HG03439 (cell line): ENCODE results near the gene COMT.

Experiments
- ATAC-seq: cut with Tn5 transposase; IDR thresholded peaks from one replicate; pipeline ENCODE4 v1.9.1; 2021; ENCODE audit warnings: mild to moderate bottlenecking, moderate library complexity; ENCODE audit not compliant: unreplicated experiment

The COMT gene

GRCh38 chr22:19992481-19992911 lies 50.9 kb downstream of the COMT start:
- no peak for ATAC-seq

DNA sequence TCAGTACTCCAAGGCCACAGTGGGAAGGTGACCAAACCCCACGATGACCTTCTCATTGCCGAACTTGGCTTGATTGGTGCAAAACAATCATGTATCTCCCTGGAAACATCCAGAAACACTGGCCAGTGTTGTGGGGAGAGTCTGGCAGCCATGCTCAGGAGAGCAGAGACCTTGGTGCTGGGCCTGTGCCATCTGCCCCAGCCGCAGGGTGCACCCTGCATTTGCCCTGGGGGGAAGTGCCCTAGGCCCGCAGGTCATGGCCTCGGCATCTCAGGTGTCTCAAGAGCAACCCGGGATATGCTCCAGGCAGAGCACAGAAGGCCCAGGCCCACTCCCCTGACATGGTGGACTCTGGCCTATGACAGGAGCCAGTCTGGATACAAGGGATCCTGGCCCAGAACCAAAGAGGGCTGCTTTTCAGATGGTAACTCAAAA lies 51.4 kb downstream of the COMT start:
- ATAC-seq: no peak

DNA sequence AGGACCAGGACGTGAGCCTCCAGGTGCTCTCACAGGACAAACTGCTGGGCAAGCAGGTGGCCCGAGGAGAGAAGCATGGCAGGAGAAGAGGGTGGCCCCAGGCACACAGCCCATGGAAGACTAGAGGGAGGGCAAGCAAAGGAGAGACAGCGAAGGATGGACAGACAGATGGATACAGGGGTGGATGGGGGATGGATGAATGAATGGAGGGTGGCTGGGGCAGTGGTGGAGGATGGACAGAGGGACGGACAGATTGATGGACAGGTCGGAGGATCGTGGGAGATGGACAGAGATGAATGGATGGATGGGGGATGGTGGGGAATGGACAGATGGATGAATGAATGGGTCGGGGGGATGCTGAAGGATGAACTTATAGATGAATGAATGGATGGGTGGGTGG lies 52.4 kb downstream of the COMT start:
- ATAC-seq: no peak

GRCh38 chr22:19994851-19995610 lies 53.5 kb downstream of the COMT start:
- ATAC-seq: no peak

DNA sequence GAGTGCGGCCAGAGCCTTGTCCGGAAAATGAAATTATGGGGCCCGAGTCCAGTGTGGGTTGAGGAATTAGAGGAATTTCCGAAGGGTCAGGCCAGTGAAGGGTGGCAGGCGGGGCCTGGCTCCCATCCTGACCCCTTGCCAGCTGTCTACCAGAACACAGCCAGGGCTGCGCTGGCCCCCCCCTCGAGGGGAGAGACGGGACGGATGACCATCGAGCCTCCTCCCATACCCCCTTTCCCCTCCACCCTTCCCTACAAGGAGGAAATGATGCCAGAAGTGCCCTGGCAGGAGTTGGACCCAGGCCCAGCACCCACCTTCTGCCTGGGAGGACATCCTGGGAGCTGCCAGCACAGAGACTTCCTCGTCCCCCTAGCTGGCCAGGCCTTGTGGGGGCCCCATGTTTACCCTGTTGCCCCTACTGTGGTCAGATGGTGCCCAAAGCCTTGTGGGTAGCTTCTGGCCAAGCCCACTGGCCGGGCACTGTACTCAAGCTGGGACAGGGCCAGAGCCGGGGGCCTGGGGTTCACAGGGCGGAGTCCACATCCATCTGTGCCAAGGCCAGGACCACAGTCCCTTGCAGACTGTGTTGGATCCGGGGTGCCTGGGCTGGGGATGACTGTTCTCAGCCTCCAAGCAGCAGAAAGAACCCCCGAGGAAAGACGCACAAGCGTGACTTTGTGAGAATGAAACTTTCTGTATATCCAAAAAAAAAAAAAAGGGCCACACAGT lies 54.2 kb downstream of the COMT start:
- ATAC-seq: no peak

- no peak for ATAC-seq
These were observed 55.3 kb downstream of the COMT start for GRCh38 chr22:19996694-19997384.

DNA sequence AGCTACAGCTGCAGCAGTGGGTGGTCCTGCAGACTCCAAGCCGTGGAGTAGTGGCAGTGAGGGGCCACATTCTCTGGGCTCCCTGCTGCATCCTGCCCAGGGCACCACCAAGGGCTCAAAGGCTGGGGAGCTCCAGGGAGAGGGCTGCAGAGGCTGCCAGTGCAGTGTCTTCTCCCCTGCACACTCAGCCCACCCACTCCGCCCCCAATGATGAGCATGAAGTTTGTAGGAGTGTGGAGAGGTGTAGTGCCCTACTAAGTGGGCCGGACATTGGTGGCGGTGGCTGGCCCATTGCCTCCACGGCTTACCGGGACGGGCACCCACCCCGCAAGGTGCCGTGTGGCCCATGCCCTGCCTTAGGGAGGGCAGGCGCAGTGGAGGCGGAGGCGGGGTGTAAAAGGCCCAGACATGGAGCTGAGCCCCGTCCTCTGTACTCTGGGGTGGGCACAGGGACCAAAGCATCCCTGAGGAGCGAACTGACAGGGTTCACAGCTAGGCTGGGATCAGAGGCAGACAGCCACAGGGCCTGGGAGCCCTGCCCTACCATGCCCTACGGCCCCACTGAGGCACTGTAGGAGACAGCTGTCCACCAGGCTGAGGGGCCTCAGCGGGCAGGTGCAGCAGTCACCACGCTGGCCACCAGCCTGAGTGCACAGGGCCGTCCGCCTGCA lies 56.1 kb downstream of the COMT start:
- ATAC-seq: no peak

- ATAC-seq: no peak
These were observed 56.8 kb downstream of the COMT start for GRCh38 chr22:19998232-19998951.

DNA sequence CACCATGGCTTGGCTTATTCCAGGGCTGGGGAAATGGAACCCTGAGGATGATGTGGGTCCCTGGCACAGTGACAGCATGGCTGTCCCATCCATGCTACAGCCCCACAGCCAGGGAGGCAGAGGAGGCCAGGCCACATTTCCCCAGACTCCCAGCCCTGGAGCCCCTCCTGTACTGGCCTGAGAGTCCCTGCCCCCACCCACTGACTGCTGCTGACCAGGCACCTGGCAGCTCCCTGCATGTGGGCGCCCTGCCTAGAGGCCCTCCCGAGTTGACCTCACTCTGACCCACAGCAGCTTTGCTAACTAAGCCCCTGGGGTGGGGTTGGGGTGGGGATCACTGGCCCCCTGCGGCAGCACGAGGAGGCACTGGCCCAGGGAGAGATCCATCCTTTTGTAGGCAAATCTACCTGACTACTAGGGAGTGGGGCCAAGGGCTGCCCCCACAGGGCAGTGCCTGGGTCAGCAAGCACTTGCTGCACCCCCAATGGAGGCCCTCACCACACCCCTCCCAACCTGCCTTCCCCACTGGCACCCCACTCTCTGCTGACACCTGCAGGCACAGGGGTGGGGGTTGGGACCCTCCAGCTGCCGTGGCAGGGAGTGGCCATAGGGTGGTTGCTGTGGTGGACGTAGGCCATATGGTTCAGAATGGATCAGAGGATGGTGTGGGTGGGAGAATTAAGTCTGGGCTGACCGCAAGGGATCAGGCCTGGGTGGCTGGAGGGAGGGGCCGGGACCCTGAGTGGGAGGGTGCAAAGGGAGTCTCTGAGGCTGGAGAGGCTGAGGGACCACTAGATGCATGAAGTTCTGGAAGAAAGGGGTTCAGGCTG lies 57.6 kb downstream of the COMT start:
- no peak for ATAC-seq

DNA sequence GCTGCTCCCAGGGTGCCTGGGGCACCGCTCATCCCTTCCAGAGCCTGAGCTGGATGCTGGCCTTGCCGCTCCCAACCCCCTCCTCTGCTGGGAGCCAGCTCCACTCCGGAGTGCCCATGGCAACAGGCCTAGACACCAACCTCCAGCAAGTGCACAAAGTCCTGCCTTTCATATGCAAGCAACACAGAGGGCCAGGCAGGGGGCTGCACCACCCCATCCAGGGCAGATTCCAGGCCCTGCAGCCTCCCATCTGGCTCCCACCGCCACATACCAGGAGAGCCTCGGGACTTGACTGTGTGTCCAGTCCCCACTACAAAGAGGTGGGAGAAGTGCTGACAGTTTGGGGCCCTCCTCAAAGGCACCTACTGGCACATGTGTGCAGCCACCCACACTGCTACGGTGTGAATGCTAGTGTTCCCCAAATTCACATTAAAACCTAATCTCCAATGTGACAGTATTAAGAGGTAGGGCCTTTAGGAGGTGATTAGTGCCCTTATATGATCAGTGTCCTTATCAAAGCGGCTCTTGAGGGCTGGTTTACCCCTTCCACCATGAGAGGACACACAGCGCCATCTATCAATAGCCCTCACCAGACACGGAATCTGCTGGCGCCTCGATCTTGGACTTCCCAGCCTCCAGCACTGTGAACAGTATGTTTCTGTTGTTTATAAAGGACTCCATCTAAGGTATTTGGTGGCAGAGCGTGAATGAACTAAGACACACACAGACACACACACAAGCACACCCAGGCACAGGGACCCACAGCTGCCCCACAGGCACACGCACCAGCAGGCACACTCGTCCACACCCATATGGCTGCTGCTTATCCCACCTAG lies 58.9 kb downstream of the COMT start:
- ATAC-seq: no peak

GRCh38 chr22:20001082-20001638 lies 59.6 kb downstream of the COMT start:
- no peak for ATAC-seq

- no peak for ATAC-seq
These were observed 60.6 kb downstream of the COMT start for GRCh38 chr22:20002128-20002527.

DNA sequence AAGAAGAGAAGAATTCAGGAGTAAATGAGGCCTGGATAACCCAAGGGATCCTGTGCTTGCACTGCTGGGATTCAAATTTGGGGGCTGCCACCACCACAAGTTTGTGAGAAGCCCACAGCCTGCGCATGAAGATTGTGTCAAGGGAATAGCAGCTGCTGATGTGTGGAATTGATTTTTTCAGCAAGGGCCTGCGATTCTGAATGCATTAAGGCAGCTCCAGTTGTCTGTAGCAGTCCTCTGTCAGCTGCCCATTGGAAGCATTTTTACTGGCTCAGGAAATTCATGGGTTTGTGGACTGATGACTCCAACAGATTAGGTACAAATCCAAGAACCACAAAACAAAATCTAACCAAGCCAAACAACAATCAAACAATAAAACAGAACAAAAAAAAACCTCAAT lies 61.1 kb downstream of the COMT start:
- no peak for ATAC-seq

GRCh38 chr22:20003304-20003703 lies 61.7 kb downstream of the COMT start:
- no peak for ATAC-seq

GRCh38 chr22:20004464-20004863 lies 62.9 kb downstream of the COMT start:
- no peak for ATAC-seq

DNA sequence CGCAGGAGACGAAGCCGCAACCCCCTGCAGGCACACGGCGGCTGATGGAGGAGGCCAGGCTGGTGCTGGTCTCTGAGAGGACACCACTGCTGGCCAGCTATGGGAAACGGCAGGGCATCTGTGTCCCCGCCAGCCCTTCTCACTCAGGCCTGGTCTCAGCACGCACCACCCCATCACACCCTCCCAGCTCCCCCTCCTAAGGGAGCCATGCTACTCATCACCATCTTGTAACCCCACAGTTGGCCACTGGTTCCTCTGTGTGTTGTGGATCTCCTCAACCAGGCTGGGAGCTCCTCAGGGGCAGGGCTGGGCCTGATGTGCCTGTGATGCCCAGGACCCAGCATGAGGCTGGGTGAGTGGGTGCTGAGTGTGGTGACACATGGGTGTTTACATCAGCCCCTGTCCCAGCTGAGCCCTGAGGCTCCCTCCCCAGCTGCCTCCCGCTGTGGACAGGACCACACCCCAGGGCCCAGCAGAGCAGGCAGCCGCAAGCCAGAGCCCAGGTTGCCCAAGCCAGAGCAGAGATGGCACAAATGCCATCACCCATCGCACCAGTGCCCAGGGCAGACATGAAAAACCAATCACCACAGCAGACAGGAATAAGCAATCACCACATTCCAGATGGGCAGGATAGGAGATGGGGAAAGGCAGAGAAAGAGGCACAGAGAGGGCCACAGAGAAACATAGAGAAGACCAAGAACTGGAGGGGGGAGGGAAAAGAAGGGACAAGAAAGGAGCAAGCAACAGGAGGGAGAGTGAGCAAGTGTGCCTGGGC lies 66.8 kb downstream of the COMT start:
- no peak for ATAC-seq

DNA sequence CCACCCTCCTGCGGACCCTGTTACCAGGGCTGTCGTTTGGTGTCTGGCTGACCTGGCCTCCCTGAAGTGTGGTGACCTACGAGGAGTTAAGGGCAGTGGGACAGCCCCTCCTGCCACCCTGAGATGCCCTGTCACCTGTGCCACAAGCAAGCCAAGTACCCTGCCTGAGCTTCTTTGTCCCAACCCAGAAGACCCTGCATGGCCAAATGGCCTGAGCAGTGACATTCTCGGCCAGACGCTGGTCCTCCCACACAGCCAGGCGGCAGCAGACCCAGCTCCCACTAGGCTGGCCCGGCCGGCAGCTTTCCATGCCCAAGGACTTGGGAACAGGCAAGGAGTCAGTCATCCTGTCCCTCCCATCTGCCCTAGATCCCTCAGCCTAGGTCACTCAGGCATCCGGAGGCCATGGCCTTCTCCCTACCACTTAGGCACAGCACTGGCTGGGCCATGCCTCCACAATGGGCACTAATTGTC lies 67.5 kb downstream of the COMT start:
- ATAC-seq: no peak
